Cardiac muscle cell (in vitro differentiated cells and primary cell): ENCODE data around the gene SLC16A11. TPM values are rescaled to one million over a fixed set of nuclear protein-coding genes. Genes with fewer than 3 reads are reported as not detected.
A peak's percentile ranks its signal among the peaks of the same experiment; 100 is the strongest.

Source experiments
- DNase-seq, 2 donors: peaks; one replicate each; pipeline versions ENCODE4 v3.0.0 to v3.0.0-alpha.2; 2010 to 2017; ENCODE audit warnings: low read depth in 1 of 2, low spot score in 1 of 2
- H3K27ac ChIP-seq: fragments of 200-600 bp; sonication (generic); 2 replicates; pipeline ENCODE4 v1.5.1; 2016
- H3K27me3 ChIP-seq: fragments of 200-600 bp; sonication (generic); 2 replicates; pipeline ENCODE4 v1.6.0; 2016; ENCODE audit warnings: control low read depth
- H3K36me3 ChIP-seq: fragments of 200-600 bp; sonication (generic); 2 replicates; pipeline ENCODE4 v1.5.1; 2016; ENCODE audit warnings: control low read depth
- H3K4me1 ChIP-seq: fragments of 200-600 bp; sonication (generic); 2 replicates; pipeline ENCODE4 v1.8.1; 2017; ENCODE audit warnings: low read depth, mild to moderate bottlenecking, mixed run types
- H3K4me3 ChIP-seq: fragments of 200-600 bp; sonication (generic); 2 replicates; pipeline ENCODE4 v1.5.1; 2016; ENCODE audit warnings: mild to moderate bottlenecking
- H3K9me3 ChIP-seq: fragments of 200-600 bp; sonication (generic); 2 replicates; pipeline ENCODE4 v1.5.1; 2017; ENCODE audit warnings: low read depth, mild to moderate bottlenecking, control low read depth
- polyA plus RNA-seq: library from polyadenylated mRNA; unstranded; fragments of >200 nt; fragmentation: Nextera tagmentation; extraction: Ambion mirVana; gene quantifications from 2 replicates; pipeline ENCODE4 v1.2.1, GENCODE V29; 2016
- total RNA-seq: library from RNA; depleted of rRNA; stranded (reverse); fragments of >200 nt; gene quantifications from 2 replicates; pipeline ENCODE4 v1.2.3, GENCODE V29; 2016
- TF ChIP-seq, protein P1 (sequence below): IDR thresholded peaks from 2 replicates; pipeline ENCODE4 v1.5.1; 2012; ENCODE audit warnings: low read depth, mild to moderate bottlenecking, low read length

The SLC16A11 gene
- total and polyA plus RNA-seq, 2 experiments from 2014 or later, result 1.1 to 3.8 TPM

DNA sequence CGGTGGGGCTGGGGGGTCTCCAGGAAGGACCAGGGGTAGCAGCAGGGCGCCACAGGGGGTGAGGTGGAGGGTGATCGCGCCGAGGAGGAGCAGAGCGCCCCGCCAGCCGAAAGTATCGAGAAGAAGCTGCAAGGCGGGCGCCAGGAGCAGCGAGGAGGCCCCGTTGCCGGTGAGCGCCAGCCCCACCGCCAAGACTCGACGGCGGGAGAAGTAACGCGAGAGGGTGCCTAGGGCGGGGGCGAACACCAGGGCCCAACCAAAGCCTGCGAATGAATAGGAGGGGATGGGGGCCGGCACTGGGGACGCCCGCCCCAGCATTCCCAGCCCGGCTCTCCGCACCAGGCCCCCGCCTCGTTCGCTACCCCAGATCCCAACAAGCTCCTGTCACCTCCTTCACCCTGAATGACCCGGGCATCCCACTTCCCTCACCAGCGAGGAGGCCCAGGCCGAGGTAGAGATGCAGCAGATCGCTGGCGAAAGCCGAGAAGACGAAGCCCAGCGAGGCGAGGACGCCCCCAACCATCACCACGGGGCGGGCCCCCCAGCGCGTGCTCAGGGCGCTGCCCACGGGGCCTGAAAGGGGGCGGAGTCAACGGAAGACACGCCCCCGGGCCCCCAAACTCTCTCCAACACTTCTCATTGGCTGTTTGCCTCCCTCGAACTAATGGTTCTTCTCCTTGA, 1.3 kb downstream of the SLC16A11 start:
- Histone ChIP-seq H3K36me3 (no peaks in the 10 kb centered on the region), H3K27me3 (peaks cover 35% of the 10 kb centered on the region), H3K4me3 (peak overlapping the region; percentile 14), H3K9me3 (no peaks in the 10 kb centered on the region), H3K27ac (no peak overlapping the region), H3K4me1 (peaks cover 11% of the 10 kb centered on the region)
- TF ChIP-seq, protein P1, sequence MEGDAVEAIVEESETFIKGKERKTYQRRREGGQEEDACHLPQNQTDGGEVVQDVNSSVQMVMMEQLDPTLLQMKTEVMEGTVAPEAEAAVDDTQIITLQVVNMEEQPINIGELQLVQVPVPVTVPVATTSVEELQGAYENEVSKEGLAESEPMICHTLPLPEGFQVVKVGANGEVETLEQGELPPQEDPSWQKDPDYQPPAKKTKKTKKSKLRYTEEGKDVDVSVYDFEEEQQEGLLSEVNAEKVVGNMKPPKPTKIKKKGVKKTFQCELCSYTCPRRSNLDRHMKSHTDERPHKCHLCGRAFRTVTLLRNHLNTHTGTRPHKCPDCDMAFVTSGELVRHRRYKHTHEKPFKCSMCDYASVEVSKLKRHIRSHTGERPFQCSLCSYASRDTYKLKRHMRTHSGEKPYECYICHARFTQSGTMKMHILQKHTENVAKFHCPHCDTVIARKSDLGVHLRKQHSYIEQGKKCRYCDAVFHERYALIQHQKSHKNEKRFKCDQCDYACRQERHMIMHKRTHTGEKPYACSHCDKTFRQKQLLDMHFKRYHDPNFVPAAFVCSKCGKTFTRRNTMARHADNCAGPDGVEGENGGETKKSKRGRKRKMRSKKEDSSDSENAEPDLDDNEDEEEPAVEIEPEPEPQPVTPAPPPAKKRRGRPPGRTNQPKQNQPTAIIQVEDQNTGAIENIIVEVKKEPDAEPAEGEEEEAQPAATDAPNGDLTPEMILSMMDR, result no peak
- DNase-seq, result peak in 1 of 2 donors; percentile 30

DNA sequence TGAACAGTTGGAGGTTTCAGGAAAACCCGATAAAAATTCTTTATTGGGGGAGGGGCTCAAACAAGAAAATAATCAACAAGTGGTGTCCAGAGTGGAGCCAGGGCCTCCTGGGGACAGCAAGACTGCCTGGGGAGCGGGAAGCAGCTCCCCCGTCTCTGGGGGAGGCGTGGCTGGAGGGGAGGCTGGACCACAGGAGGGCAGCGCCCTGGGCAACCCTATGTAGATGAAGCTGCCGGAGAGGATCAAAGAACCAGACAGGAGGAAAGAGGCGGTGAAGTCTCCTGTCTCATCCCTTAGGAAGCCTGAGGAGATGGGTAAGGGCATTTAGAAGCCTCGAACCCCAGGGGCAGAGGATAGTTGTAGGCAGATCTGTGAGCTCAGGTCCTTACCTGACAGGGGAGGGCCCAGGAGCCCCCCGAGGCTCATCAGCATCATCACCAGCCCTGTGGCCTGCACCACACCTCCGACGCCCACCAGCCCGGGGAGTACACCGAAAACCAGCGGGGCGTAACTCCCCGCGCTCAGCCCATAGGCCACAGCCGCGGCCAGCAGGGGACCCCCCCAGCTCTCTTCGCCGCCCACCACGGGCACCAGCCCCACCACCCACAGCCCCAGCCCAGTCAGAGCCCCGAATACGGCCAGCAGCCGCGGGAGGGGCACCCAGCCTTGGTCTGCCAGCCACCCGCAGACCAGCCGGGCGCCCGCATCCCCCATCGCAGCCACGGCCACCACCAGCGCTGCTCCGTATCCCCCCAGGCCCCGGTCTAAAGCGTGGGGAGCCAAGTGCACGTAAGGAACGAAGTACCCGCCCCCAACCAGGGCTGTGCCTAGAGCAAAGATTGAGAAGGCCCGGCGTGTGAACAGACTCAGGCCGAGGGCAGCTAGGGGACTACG, 2.0 kb downstream of the SLC16A11 start:
- no peak overlapping the region for H3K27ac ChIP-seq
- H3K4me3 ChIP-seq, result no peak overlapping the region
- TF ChIP-seq, protein P1, result no peak
- H3K27me3 ChIP-seq, result peaks cover 35% of the 10 kb centered on the region
- H3K4me1 ChIP-seq, result peaks cover 9% of the 10 kb centered on the region
- H3K36me3 ChIP-seq, result no peaks in the 10 kb centered on the region
- peak in 1 of 2 donors; percentile 25 for DNase-seq
- no peaks in the 10 kb centered on the region for H3K9me3 ChIP-seq

DNA sequence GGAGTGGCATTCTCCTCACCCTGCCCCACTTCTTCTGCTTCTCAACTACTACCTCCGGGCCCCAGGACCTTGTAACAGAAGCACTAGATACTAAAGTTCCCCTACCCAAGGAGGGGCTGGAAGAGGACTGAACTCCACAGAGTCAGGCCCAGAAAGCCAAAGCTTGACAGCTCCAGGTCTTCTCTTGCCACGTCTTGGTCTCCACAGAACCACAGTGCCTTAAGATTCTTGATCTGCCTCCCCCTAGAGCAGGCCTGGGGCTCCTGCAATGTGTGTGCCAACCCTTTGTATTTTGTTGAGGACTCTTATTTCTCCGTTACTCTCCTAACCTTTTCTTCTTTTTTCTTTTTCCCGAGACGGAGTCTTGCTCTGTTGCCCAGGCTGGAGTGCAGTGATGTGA, 4.1 kb downstream of the SLC16A11 start:
- Histone ChIP-seq H3K4me1 (peaks cover 15% of the 10 kb centered on the region), H3K27ac (no peak overlapping the region), H3K36me3 (no peaks in the 10 kb centered on the region), H3K9me3 (no peaks in the 10 kb centered on the region), H3K4me3 (no peak overlapping the region), H3K27me3 (peaks cover 29% of the 10 kb centered on the region)
- TF ChIP-seq, protein P1, result no peak
- no peak for DNase-seq

DNA sequence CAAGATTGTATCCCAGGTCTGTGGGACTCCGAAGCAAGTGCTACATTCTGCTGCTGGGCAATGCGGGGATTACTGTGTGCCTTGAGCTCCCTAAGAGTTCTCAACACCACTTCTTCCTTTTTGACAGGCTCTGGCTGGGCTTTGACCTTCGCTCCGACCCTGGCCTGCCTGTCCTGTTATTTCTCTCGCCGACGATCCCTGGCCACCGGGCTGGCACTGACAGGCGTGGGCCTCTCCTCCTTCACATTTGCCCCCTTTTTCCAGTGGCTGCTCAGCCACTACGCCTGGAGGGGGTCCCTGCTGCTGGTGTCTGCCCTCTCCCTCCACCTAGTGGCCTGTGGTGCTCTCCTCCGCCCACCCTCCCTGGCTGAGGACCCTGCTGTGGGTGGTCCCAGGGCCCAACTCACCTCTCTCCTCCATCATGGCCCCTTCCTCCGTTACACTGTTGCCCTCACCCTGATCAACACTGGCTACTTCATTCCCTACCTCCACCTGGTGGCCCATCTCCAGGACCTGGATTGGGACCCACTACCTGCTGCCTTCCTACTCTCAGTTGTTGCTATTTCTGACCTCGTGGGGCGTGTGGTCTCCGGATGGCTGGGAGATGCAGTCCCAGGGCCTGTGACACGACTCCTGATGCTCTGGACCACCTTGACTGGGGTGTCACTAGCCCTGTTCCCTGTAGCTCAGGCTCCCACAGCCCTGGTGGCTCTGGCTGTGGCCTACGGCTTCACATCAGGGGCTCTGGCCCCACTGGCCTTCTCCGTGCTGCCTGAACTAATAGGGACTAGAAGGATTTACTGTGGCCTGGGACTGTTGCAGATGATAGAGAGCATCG, 5.6 kb downstream of the SLC16A11 start:
- Histone ChIP-seq H3K9me3 (no peaks in the 10 kb centered on the region), H3K27ac (peak overlapping the region; percentile 66), H3K36me3 (no peaks in the 10 kb centered on the region), H3K4me3 (no peak overlapping the region), H3K27me3 (peaks cover 14% of the 10 kb centered on the region), H3K4me1 (peaks cover 16% of the 10 kb centered on the region)
- DNase-seq, result no peak
- TF ChIP-seq, protein P1, result peak; percentile 11

DNA sequence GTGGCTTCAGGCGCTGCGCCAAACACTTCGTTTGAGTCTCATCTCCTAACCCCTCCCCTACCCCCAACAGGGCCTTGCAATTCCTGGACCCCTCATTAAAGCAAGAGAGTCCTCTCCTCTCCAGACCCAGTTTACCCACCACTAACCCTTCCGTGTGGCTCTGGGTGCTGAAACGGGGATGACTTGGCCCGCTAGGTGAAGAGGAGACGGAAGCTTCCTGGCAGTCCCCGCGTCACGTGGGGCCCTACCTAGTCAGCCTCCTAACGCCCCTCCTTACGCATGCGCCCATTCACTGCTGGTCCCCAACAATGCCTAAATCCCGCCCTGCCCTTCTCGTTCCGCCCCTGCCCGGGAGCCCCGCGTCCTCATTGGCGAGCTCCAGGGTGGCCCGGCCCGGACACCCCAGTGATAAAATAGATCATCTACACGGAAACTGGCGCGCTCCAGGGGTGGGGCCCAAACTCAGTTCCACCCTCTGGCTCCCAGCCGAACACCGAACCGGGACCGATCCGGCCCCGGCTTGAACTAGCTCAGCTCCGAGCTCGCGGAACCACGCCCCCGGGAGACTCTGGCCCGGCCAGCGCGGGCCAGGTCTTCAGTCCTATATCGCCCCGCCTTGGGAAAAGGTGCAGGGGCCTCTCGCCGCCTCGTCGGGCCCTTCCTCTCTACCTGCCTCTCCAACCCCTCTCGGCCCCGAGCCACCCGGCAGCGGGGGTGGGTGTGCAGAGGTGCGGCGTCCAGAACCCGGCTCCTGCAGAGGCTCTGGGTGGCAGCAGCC, 8.1 kb downstream of the SLC16A11 start, which contains the start of gene SLC16A13:
Gene SLC16A13 (plus strand): TSS at position 425 of the 778 bp plus-strand sequence. CDS start 368 bp downstream, outside the sequence.
- peak; percentile 96 to 97 for DNase-seq
- Histone ChIP-seq H3K27me3 (no peaks in the 10 kb centered on the region), H3K27ac (peak within 1 kb of the TSS; percentile 86), H3K4me3 (peak within 1 kb of the TSS; percentile 61), H3K9me3 (no peaks in the 10 kb centered on the region), H3K36me3 (no peaks in the 10 kb centered on the region), H3K4me1 (peaks cover 16% of the 10 kb centered on the region)
- TF ChIP-seq, protein P1, result no peak
